Urinary bladder (tissue), 4 donors: ENCODE measurements around the gene UBE2I. TPM values are rescaled to one million over a fixed set of nuclear protein-coding genes. Genes with fewer than 3 reads are reported as not detected.

Experiments
- DNase-seq: peaks from one replicate; pipeline ENCODE4 v3.0.0-alpha.2; 2015; ENCODE audit errors: extremely low spot score
- H3K27ac ChIP-seq: one replicate; pipeline ENCODE4 v1.5.1; 2013; ENCODE audit warnings: low read depth, mild to moderate bottlenecking, moderate library complexity
- H3K36me3 ChIP-seq: one replicate; pipeline ENCODE4 v1.6.1; 2013; ENCODE audit warnings: mild to moderate bottlenecking, moderate library complexity; ENCODE audit not compliant: insufficient read depth
- H3K4me1 ChIP-seq: one replicate; pipeline ENCODE4 v1.6.1; 2013; ENCODE audit warnings: mild to moderate bottlenecking, moderate library complexity; ENCODE audit not compliant: insufficient read depth
- H3K4me3 ChIP-seq: one replicate; pipeline ENCODE4 v1.5.1; 2013; ENCODE audit warnings: low read depth, low read length
- WGBS: extraction: QIAGEN DNeasy Blood & Tissue Kit; methylation state at CpG from one replicate; pipeline ENCODE4 v1.1.7; 2013; 5-methylcytosine and 5-hydroxymethylcytosine counted together
- polyA plus RNA-seq: library from polyadenylated mRNA; stranded (reverse); fragments of 200-250 nt; gene quantifications from one replicate; pipeline ENCODE4 v1.2.3, GENCODE V29; 2013
- total RNA-seq: library from RNA; depleted of rRNA; stranded (reverse); fragments of >200 nt; gene quantifications from one replicate; pipeline ENCODE4 v1.2.3, GENCODE V29; 2014
- donor health status: healthy with polysubstance abuse.
- donor health status: healthy.

UBE2I gene
- total and polyA plus RNA-seq, 2 donors, result 41.9 to 84.1 TPM

DNA sequence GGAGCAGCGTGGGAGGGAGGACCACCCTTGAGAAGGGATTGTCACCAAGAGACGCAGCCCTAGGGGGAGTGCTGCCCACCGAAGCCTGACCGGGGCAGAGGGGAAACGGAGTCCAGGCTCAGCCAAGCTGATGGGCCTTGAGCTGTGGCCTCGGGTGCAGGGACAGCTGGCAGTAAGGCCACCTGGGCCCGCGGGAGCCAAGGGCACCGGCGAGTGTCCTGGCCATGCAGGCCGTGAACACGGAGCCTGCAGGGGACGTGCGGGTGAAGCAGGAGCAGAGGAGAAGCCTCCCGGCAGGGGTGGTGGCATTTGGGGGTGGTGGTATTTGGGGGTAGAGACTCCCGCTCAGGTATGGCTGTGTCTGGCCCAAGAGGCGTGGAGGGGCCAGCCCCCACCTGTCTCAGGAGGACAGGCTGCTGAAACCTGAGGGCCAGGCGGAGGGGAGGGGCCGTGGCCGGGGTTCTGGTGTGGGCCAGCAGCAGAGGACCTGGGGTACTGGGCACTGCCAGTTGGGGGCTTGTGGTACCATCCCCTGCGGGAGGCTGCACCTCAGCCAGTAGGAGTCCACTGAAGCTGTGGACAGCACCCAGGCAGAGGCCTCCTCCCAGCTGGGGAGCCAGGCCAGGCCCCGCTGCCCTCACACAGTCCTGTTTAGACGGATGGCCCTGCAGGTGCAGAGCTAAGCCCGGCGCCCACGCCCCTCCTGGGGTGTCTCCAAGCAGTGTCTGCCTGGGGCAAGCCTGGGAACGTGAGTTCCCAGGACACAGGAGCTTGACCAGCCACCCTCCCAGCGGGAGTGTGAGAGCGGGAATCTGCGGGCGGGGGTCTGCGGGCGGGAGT, 46.8 kb downstream of the UBE2I start:
- H3K27ac ChIP-seq, result no peak overlapping the region
- no peak overlapping the region for H3K4me3 ChIP-seq
- H3K4me1 ChIP-seq, result peaks cover 1% of the 10 kb centered on the region
- 80% methylated on average over 33 of the region's 33 CpGs for WGBS
- H3K36me3 ChIP-seq, result no peaks in the 10 kb centered on the region
- DNase-seq, result no peak

DNA sequence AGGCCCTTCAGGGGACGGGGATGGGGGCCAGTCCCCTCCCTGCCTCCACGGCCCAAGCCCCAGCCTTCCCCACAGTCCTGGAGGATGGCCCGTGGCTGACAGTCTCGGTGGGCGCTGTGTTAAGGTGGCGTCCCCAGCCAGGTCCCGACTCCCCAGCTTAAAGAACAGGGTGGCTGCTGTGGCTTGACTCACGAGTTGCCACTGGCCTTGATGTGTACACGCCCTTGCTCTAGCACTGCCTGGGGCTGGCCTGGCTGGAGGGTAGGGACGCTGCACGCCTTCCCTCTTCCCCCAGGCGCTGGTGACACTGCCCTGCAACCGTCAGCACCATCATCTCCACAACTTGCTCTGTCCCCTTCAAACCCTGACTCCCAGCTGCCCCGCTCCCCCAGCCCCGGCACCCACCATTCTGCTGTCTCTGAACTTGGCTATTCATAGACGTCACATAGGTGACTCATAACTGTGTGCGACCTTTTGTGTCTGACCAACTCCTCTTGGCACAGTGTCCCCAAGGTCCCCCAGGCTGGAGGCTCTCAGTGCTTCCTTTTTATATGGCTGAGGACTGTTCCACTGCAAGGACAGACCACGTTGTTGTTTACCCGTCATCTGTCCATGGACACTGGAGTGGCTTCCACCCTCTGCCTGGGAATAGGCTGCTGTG, 48.6 kb downstream of the UBE2I start:
- Histone ChIP-seq H3K36me3 (peaks cover 7% of the 10 kb centered on the region), H3K4me1 (peaks cover under 1% of the 10 kb centered on the region), H3K4me3 (no peak overlapping the region), H3K27ac (no peak overlapping the region)
- WGBS, result 82% methylated on average over 19 of the region's 19 CpGs
- no peak for DNase-seq

DNA sequence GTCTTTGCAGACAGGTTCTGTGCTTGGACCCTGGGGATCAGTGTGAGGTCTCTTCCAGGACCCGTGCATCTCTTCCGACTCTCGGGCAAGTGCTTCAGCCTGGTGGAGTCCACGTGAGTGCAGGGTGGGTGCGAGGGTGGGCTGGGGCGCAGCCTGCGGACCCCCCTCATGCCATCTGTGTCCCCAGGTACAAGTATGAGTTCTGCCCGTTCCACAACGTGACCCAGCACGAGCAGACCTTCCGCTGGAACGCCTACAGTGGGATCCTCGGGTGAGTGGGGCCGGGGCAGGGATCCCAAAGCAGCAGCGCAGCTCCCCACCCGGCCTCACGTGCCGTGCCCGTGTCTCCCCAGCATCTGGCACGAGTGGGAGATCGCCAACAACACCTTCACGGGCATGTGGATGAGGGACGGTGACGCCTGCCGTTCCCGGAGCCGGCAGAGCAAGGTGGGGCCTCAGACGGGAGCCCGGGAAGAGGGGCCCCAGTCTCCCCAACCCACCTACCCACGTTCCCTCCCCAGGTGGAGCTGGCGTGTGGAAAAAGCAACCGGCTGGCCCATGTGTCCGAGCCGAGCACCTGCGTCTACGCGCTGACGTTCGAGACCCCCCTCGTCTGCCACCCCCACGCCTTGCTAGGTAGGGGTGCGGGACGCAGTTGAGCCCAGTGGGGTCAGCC, 52.4 kb downstream of the UBE2I start:
- 93% methylated on average over 43 of the region's 43 CpGs for WGBS
- Histone ChIP-seq H3K4me3 (no peak overlapping the region), H3K27ac (no peak overlapping the region), H3K4me1 (no peaks in the 10 kb centered on the region), H3K36me3 (peaks cover 8% of the 10 kb centered on the region)
- no peak for DNase-seq

DNA sequence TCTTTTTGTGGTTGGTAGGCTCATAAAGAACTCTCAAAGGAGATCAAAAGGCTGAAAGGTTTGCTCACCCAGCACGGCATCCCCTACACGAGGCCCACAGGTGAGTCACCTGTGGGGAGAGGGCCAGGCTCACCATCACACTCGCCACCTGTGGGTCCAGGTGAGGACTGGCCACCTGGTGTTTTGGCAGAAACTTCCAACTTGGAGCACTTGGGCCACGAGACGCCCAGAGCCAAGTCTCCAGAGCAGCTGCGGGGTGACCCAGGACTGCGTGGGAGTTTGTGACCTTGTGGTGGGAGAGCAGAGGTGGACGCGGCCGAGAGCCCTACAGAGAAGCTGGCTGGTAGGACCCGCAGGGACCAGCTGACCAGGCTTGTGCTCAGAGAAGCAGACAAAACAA, 53.4 kb downstream of the UBE2I start:
- Histone ChIP-seq H3K4me1 (no peaks in the 10 kb centered on the region), H3K4me3 (no peak overlapping the region), H3K36me3 (peaks cover 8% of the 10 kb centered on the region), H3K27ac (no peak overlapping the region)
- no peak for DNase-seq
- WGBS, result 88% methylated on average over 11 of the region's 11 CpGs

DNA sequence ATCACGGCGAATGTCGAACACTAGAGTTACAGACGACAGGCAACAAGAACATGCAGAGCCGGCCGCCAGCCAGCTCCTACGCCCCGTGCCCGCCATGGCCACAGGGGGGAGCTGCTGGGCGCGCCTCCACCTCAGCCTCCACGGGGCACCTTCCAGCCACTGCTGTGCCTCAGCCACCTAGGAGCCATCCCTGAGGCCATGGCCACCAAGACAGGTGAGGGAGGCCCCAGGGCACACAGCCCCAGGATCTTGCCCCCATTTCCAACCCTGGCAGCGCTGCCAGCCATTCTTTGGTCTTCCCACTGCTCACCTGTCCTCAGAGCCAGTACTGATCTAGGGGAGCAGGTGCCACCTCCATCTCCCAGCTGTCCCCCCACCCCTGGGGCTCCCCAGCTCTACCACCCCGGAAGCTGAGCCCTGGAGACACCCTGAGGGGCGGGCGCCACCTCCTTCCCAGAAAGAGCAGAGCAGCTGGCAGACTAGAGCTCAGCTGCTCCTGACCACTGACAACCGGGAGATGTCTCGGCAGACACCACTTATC, 54.1 kb downstream of the UBE2I start:
- 51% methylated on average over 18 of the region's 18 CpGs for WGBS
- H3K27ac ChIP-seq, result no peak overlapping the region
- DNase-seq, result no peak

DNA sequence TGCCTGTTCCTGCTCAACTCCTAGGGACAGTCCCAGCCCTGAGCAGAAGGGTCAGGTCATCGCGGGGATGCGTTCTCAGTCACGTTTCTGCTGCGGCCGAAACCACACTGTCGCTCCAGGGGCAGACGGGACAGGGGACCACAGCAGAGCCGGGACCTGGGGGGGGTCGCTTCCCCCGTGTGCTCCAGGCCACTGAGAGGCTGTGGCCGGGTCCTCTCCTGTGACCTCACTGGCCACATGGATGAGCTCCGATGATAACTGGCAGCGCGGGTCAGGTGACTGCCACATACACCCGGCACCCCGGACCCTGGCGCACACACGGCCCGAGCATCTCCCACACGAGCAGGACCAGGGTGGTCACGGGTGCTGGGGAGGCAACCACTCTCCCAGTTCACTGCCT, 55.1 kb downstream of the UBE2I start:
- 89% methylated on average over 22 of the region's 22 CpGs for WGBS
- Histone ChIP-seq H3K27ac (no peak overlapping the region), H3K36me3 (peaks cover 8% of the 10 kb centered on the region), H3K4me3 (no peak overlapping the region), H3K4me1 (no peaks in the 10 kb centered on the region)
- DNase-seq, result no peak

More for the DNA sequence above, 54.1 kb downstream of the UBE2I start:
- no peaks in the 10 kb centered on the region for H3K4me1 ChIP-seq
- H3K4me3 ChIP-seq, result no peak overlapping the region
- peaks cover 8% of the 10 kb centered on the region for H3K36me3 ChIP-seq

DNA sequence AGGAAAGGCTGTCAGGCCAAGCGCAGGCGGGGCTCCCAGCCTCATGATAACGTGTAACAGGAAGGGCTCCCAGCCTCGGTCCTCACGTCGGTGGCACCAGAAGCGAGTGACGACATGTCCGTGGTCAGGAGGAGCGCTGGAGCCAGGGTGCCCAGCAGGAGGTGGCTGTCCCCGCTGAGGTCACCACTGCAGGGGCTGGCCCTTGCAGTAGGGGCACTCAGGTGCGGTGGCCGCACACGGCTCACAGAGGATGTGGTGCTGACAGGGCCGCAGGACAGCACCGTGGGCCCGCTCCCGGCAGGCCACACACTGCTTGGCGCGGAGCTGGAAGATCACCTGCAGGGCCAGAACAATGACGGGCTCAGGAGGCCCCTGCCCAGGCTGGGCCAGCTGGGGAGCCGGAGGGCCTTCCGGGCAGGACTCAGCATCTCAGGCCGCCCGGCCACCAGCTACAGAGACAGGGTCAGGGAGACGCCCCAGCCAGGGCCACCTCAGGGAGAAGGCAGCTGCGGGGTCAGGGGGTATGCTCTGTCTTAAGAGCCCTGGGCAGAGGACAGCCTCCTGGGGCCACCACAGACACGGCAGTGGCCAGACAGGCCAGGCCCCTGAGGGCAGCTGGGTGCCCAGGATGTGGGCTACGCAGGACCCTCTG, 56.8 kb downstream of the UBE2I start:
- Histone ChIP-seq H3K36me3 (peaks cover 8% of the 10 kb centered on the region), H3K27ac (no peak overlapping the region), H3K4me3 (no peak overlapping the region), H3K4me1 (no peaks in the 10 kb centered on the region)
- no peak for DNase-seq
- 90% methylated on average over 29 of the region's 29 CpGs for WGBS

DNA sequence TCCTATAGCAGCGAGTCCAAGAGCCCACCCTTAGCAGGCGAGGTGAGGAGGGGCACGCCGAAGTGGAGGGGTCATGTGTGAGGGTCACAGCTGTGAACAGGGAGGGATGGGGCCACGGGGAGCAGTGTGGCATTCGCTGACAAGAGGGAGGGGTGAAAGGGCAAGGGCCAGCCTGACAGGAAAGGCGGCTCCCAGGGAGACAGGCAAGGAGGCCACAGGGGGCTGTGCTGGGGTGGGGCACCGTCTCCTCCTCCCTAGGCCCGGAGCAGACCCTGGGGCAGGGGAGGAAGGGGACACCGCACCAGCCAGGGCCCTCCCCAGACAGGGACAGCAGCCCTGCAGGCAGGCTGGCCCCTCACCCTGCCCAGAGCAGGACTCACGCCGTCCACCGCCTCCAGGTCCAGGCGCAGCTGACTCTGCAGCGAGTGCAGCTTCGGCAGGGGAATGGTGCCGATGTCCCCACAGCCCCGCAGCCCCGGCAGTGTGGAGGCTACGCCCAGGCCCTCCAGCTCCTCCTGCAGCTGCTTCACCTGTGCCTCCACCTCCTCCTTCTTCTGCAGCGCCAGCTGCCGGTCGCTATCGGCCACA, 57.4 kb downstream of the UBE2I start:
- DNase-seq, result no peak
- H3K27ac ChIP-seq, result no peak overlapping the region
- no peaks in the 10 kb centered on the region for H3K4me1 ChIP-seq
- 91% methylated on average over 24 of the region's 24 CpGs for WGBS
- H3K4me3 ChIP-seq, result no peak overlapping the region
- H3K36me3 ChIP-seq, result peaks cover 7% of the 10 kb centered on the region

DNA sequence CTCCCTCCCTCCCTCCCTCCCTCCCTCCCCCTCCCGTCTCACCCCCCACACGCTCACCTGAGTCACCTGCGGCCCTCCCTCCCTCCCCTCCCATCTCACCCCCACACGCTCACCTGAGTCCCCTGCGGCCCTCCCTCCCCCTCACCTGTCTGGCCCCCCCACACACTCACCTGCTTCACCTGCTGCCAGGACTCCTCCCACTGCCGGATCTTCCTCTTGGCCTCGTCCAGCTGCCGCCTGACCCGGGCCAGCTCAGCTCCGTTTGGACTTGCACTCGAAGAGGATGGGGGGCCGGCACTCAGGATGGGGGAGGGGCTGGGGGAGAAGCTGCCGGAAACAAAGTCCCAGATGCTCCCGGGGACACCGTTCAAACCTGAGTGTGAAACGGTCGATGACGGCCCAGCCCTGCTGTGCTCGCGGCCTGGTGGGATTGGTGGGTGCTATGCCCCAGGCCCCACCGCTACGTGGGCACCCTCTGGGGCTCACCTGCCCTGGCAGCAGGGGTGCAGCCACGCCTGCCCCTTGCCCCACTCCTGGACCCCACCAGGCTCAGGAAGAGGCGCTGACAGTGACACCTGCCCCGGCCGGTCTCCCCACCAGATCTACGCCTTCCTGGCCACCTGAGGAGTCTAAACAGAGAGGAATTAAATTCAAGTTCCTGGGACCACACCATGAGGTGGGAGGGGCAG, 58.2 kb downstream of the UBE2I start:
- no peaks in the 10 kb centered on the region for H3K4me1 ChIP-seq
- no peak overlapping the region for H3K27ac ChIP-seq
- WGBS, result 84% methylated on average over 27 of the region's 27 CpGs
- DNase-seq, result no peak
- H3K36me3 ChIP-seq, result peaks cover 4% of the 10 kb centered on the region
- no peak overlapping the region for H3K4me3 ChIP-seq

DNA sequence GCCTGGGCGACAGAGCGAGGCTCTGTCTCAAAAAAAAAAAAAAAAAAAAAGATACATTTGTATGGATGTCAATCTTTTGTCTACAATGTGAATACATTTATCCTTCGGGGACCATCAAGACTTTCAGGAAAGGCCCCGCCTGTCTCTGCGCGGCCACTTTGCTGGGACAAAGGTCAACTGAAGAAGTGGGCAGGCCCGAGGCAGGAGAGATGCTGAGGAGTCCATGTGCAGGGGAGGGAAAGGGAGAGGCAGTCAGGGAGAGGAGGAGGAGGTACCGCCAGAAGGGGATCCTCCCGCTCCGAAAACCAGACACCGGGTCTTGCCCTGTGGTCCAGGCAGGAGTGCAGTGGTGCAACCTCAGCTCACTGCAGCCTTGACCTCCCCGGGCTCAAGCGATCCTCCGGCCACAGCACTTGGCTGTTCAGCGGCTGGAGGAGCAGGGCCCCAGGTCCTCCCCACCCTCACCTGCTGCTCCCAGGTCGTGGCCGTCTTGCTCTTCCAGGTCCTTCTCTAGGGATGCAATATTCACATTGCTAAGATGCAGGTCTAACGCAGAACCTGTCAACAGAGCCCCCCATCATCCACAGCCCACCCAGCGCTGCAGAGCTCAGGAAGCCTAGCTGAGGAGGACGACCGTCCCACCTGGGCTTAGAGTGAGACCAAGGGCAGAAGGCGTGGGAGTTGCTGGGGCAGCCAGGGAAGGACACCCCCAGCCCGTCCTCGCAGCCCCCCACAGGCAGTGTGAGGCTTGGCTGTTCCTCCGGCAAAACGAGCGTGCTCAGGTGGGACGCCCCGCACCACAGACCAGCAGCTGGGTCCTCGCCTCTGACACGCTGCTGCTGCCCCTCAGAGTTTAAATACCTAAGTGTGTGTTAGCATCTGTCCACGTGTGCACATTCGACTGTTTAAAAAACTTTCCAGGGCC, 61.9 kb downstream of the UBE2I start:
- no peaks in the 10 kb centered on the region for H3K4me1 ChIP-seq
- no peak overlapping the region for H3K4me3 ChIP-seq
- no peak for DNase-seq
- no peaks in the 10 kb centered on the region for H3K36me3 ChIP-seq
- no peak overlapping the region for H3K27ac ChIP-seq
- WGBS, result 94% methylated on average over 33 of the region's 33 CpGs

DNA sequence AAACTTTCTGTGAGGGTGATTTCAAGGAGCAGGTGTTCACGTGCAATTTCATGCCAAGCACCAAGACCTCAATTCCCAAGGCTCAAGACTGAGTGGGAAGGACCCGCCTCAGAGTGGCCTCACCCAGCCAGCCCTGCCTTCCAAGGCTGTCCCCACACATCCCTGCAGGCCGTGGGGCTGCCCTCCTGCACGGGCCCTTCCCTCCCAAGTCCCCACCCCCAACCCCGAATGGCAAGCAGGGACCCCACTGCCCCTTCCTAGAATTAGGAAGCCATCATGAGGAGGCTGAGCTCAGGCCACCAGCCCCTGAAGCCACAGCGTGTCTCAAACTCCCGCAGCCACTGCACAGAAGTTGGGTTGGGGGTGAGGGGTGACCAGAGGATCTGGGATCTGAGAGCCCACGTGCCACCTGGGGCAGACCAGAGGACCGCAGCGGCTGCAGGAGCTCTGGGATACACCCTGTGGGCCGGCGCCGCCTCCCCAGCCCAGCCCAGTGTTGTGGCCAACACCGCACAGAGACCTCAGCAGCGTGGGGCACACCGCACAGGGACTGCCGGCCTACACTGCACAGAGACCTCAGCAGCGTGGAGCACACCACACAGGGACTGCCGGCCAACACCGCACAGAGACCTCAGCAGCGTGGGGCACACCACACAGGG, 63.0 kb downstream of the UBE2I start:
- Histone ChIP-seq H3K4me1 (no peaks in the 10 kb centered on the region), H3K4me3 (no peak overlapping the region), H3K27ac (no peak overlapping the region), H3K36me3 (no peaks in the 10 kb centered on the region)
- 95% methylated on average over 17 of the region's 21 CpGs for WGBS
- no peak for DNase-seq
